GM12801 (cell line): ENCODE measurements around the gene FMO5.

ENCODE experiments used
- CTCF ChIP-seq: IDR thresholded peaks from one replicate; pipeline ENCODE4 v1.5.1; 2011; ENCODE audit warnings: control low read depth; ENCODE audit not compliant: insufficient read length; ENCODE audit errors: extremely low read depth

FMO5 gene

GRCh38 chr1:147264158-147264768, 39.1 kb upstream of the FMO5 start:
- no peak for TF ChIP-seq CTCF

DNA sequence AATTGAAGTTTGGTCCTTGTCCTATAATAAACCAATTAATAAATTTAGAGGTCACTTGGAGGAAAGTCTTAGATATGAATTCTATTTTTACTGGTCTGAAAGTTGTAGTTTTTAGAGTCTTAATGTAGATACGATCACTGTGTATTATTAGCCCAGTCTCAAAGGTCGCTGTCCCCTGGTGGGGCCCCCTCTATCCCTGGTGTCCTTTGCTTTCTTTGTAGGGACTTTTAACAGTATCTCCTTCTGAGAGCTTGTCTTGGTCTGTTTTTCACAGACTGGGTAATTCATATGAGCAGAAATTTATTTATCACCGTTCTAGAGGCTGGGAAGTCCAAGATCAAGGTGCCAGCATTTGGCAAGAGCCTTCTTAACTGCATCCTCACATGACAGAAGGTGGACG, 35.8 kb upstream of the FMO5 start:
- no peak for TF ChIP-seq CTCF

DNA sequence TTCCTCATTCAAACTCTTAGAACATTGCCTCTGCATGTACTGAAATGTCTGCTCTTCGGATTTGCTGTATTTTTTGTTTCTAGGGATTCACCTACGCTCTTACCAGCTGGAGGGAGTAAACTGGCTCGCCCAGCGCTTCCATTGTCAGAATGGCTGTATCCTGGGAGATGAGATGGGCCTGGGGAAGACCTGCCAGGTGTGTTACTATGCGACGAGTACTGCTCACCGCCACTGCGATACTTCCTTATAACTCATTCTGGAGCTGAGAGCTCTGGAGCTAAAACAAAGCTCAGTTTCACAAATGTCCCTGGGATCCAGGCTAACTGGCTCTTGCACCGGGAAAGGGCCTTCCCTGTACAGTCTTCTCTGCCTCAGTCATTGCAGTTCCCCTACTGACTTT, 27.4 kb upstream of the FMO5 start:
- no peak for TF ChIP-seq CTCF

DNA sequence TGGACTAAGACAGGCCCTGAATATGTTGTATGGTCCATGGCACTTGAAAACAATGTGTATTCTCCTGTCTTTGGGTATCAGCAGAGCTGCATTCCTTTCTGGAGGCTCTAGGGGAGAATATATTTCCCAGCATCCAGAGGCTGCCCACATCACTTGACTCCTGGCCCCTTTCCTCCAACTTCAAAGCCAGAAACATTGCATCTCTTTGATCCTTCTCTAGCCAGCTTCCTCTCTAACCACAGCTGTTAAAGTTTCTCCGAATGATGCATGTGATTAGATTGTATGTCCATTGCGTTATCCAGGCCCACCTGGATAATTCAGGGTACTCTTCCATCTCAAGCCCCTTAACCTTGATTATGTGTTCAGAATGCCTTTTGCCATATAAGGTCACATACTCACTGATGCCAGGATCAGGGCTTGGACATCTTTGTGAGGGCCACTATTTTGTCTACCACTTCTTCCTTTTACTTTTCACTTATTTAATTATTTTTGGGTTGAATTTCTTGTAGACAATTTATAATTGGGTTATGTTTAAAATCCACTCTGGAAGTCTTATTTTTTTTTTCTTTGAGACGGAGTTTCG, 22.6 kb upstream of the FMO5 start:
- no peak for TF ChIP-seq CTCF

DNA sequence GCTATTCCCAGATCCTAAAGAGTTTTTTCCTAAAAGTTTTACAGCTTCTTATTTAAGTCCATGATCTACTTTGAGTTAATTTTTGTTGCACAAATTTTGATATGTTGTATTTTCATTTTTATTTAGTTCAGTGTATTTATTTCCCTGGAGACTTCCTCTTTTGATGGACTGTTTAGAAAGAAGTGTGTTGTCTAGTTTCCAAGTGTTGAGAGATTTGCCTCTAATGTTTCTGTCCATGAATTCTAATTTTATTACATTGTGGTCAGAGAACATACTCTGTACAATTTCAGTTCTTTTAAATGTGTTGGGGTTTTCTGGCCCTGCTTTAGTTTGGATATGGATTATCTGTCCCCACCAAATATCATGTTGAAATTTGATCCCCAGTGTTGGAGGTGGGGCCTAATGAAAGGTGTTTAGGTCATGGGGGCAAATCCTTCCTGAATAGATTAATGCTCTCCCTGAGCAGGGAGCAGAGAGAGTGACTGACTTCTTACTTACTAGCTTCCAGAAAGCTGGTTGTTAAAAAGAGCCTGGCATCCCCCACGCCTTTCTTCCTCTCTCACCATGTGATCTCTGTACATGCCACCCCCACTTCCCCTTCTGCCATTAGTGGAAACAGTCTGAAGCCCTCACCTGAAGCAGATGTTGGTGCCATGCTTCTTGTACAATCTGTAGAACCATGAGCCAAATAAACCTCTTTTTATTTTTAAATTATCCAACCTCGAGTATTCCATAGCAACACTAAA, 21.9 kb upstream of the FMO5 start:
- no peak for TF ChIP-seq CTCF

GRCh38 chr1:147246044-147246690, 21.0 kb upstream of the FMO5 start:
- TF ChIP-seq CTCF: no peak

GRCh38 chr1:147245586-147246021, 20.5 kb upstream of the FMO5 start:
- TF ChIP-seq CTCF: no peak
